Measurements from ENCODE around the gene DLG2.

The DLG2 gene

GRCh38 chr11:84681456-84681855 lies 945.7 kb downstream of the DLG2 start:
- TF ChIP-seq CTCF (IDR thresholded peaks at IDR 0.05) (no peak), ZFX (IDR thresholded peaks at IDR 0.05; ENCODE audit: borderline replicate concordance) (no peak)
- no peak overlapping the region for H3K27ac ChIP-seq

GRCh38 chr11:84675396-84676025 lies 951.6 kb downstream of the DLG2 start:
- H3K27ac ChIP-seq: no peak overlapping the region
- TF ChIP-seq CTCF (IDR thresholded peaks at IDR 0.05) (no peak), ZFX (IDR thresholded peaks at IDR 0.05; ENCODE audit: borderline replicate concordance) (no peak)

DNA sequence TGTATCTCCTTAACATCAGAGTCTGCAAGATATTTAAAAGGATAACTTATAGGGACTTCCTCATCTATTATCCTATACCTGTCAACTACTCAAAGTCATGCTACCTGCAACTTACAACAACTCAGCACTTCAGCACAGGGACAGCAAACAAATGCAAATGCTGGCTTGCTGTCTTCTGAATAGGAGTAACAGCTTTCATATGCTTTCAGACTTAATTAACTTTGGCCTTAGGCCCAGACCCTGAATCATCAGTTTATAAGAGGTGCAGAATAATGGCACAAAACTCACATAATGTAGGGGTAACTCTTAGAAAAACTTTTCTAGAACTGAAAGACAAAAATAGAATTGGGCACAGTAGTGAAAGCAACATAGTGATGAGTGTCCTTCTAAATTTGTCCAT lies 953.4 kb downstream of the DLG2 start:
- no peak overlapping the region for H3K27ac ChIP-seq
- TF ChIP-seq CTCF (IDR thresholded peaks at IDR 0.05) (no peak), ZFX (IDR thresholded peaks at IDR 0.05; ENCODE audit: borderline replicate concordance) (no peak)

DNA sequence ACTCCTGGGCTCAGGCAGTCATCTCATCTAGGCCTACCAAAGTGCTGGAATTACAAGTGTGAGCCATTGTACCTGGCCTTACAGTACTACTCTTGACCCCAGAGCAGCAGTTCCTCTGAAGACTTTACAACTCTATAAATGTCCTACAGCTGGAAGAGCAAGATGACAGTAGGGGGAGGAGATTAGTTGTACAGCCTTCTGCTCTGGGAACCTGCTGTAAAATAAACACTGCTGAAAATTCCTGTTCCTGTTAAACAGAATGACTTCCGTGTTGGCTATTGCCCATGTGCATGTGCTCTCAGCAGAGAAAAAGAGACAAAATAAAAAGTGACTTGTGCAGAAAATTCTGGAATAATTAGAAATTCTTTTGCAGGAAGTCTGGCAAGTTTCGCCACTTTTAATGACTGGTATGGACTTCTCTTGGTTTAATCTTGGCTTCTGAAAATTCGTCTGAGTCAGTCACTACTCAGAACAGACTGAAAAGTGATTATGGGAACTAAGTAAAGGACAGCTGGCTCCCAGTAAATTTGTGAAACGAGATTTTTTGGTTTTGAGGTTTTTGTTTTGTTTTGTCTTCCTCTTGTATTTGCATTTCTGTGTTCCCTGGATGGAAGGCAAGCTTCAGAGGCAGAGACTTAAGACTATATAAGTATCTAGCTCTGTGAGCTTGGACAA lies 955.7 kb downstream of the DLG2 start:
- TF ChIP-seq ZFX (IDR thresholded peaks at IDR 0.05; ENCODE audit: borderline replicate concordance): no peak
- TF ChIP-seq CTCF (IDR thresholded peaks at IDR 0.05): no peak
- H3K27ac ChIP-seq: peak overlapping the region; percentile 44

DNA sequence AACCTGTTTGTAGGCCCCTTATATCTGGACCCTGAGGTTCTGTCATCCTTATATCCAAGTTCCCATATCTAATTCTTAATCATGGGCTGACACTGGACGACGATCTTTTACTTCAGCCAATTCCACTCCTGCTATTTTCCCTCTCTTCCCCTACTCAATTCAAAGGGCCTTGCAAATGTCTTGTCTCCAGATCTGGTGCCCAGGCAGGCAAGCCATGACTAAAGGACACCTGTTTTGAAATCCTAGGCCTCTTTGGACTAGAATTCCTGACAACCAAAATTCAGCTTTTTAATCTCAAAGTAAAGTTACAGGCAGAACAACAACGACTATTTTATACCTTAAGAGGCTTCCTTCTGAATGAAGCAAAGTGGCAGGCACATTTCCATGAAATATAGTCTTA lies 963.4 kb downstream of the DLG2 start:
- TF ChIP-seq ZFX (IDR thresholded peaks at IDR 0.05; ENCODE audit: borderline replicate concordance): no peak
- no peak for TF ChIP-seq CTCF (IDR thresholded peaks at IDR 0.05)
- no peak overlapping the region for H3K27ac ChIP-seq

- no peak overlapping the region for H3K27ac ChIP-seq
- TF ChIP-seq CTCF (IDR thresholded peaks at IDR 0.05) (no peak), ZFX (IDR thresholded peaks at IDR 0.05; ENCODE audit: borderline replicate concordance) (no peak)
Measured at GRCh38 chr11:84660257-84660977, 966.7 kb downstream of the DLG2 start.

GRCh38 chr11:84655712-84656111 lies 971.4 kb downstream of the DLG2 start:
- no peak for TF ChIP-seq ZFX (IDR thresholded peaks at IDR 0.05; ENCODE audit: borderline replicate concordance)
- no peak overlapping the region for H3K27ac ChIP-seq

Data from 22Rv1 (cell line).